Activated CD4-positive, alpha-beta T cell treated with anti-CD3 and anti-CD28 coated beads for 48 hours (primary cell): ENCODE measurements around the gene CRY1.
"Not testable (repeated sequence)": the region's sequence is repeated elsewhere in the genome, so short reads cannot be mapped to it uniquely, and the experiment has no call there.

Experiments
- DNase-seq: peaks from one replicate; pipeline ENCODE4 v3.0.0-alpha.2; 2020

Gene CRY1

DNA sequence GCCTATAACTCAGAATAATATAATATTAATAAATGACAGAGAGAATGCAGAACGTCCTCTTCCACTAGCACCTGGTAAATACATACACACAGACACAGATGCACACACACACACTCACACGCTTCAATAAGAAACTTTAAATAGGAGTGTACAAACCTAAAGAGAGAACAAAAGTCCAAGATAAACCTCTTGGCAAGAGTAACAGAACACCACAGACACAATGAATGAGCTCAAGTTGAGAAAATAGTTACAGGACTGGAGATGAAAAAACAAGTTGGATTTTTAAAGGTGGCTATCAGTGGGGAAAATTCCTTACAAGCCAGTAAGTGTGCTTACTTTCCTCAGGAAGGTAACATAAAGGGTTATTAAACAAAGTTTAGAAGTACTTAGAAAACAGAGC, 35.2 kb downstream of the CRY1 start:
- DNase-seq, result no peak

DNA sequence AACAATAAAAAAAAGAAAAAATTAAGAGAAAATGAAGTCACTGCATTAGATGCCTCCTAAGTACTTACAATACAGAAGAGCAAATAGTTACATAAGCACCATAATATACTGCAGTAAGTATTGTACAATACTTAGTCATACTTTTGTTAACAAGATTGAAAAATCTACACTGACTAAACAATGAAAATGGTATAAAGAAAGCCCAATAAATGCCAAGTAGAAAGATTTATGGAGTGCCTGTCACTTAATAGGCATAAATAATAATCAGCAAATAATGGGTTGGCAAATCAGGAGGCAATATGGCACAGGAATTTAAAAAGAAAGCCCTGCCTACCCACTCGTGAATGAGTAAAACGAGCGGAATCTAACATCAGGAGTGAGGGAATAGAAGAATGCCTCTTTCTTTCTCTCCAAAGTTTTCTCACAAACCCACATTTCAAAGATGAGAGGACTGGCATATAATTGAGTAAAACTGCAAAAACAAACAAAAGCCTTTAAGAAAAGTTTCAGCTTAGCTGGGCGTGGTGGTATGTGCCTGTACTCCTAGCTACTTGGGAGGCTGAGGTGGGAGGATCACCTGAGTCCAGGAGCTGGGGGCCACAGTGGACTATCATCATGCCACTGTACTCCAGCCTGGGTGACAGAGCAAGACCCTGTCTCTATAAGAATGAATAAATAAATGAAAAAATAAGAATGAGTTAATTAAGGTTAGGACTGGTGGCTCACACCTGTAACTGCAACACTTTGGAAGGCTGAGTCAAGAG, 36.1 kb downstream of the CRY1 start:
- DNase-seq, result no peak

DNA sequence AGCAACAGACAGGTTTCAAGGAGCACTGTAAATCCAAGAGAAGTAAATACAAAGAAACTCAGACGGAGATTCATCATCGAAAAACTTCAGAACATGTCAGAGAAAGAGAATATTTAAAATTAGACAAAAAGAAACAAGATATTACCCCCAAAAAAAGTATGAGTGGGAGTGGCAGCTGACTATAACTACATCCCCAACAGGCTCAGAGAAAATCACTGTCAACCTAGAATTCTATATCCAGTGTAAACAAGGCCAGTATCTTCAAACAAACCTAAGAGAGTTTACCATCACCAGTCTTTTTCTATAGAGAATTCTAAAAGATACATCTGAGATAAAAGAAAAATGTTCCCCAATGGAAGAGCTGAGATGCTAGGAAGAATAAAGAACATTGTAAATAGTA, 39.6 kb downstream of the CRY1 start:
- no peak for DNase-seq

DNA sequence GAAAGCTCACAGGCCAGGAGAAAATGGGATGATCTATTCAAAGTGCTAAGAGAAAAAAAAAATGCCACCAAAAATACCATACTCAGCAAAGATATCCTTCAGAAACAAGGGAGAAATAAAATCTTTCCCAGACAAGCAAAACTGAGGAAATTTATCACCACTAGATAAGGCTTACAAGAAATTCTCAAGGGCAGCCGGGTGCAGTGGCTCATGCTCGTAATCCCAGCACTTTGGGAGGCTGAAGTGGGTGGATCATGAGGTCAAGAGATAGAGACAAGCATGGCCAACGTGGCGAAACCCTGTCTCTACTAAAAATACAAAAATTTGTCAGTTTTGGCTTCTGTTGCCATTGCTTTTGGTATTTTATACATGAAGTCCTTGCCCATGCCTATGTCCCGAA, 48.2 kb downstream of the CRY1 start:
- DNase-seq, result no peak

- no peak for DNase-seq
Measured at GRCh38 chr12:107042801-107043200, 50.5 kb downstream of the CRY1 start.

GRCh38 chr12:107035733-107036132, 57.6 kb downstream of the CRY1 start:
- no peak for DNase-seq

GRCh38 chr12:107033758-107034739, 59.3 kb downstream of the CRY1 start:
- no peak for DNase-seq

GRCh38 chr12:107032266-107032665, 61.1 kb downstream of the CRY1 start:
- DNase-seq, result no peak

GRCh38 chr12:107031061-107031460, 62.3 kb downstream of the CRY1 start:
- no peak for DNase-seq

GRCh38 chr12:107029081-107029480, 64.3 kb downstream of the CRY1 start:
- no peak for DNase-seq

- DNase-seq, result no peak
Measured at GRCh38 chr12:107027636-107028053, 65.7 kb downstream of the CRY1 start.

GRCh38 chr12:107026806-107027635, 66.3 kb downstream of the CRY1 start:
- no peak for DNase-seq

- not testable (repeated sequence) for DNase-seq
Measured at GRCh38 chr12:107026356-107026755, 67.0 kb downstream of the CRY1 start.

GRCh38 chr12:107025671-107026070, 67.7 kb downstream of the CRY1 start:
- no peak for DNase-seq

DNA sequence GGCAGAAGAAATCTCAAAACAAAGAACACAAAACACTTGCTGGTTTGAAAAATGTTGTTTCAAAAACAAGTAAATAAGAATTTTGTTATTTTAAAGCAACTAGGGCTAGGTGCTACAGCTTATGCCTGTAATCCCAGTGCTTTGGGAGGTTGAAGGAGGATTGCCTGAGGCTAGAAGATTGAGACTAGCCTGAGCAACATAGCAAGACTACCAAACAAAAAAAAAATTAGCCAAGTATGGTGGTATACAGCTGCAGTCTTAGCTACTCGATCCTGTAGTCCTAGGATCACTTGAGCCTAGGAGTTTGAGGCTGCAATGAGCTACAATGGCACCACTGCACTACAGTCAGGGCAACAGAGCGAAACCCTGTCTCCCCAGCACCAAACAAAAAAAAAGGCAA, 73.8 kb downstream of the CRY1 start:
- DNase-seq, result no peak

DNA sequence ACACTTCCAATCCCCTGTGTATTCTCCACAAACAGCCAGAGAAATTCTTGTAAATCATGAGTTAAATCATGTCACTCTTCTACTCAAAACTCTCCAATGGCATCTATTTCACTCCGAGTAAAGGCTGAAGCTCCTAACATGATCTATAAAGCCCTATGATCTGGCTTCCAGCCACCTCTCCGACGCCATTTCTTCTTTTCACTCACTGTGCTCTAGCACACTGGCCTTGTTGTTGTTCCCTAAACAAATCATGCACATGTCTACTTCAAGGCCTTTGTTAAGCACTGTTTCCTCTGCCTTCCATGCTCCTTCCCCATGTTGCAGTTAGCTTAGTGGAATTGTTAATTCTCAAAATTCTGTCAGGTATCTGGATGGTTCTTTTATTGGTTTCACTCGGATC, 76.3 kb downstream of the CRY1 start:
- DNase-seq, result no peak

- no peak for DNase-seq
Measured at GRCh38 chr12:107014055-107014454, 79.3 kb downstream of the CRY1 start.

- DNase-seq, result no peak
Measured at GRCh38 chr12:107012736-107013425, 80.5 kb downstream of the CRY1 start.

DNA sequence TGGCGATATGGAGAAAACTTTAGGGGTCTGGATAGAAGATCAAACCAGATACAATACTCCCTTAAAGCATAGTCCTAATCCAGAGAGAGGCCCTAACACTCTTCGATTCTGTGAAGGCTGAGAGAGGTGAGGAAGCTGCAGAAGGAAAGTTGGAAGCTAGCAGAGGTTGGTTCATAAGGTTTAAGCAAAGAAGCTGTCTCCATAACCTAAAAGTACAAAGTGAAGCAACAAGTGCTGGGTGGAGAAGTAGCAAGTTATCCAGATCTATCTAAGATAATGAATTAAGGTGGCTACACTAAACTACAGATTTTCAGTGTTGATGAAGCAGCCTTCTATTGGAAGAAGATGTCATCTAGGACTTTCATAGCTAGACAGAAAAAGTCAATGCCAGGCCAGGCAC, 81.8 kb downstream of the CRY1 start:
- no peak for DNase-seq

DNA sequence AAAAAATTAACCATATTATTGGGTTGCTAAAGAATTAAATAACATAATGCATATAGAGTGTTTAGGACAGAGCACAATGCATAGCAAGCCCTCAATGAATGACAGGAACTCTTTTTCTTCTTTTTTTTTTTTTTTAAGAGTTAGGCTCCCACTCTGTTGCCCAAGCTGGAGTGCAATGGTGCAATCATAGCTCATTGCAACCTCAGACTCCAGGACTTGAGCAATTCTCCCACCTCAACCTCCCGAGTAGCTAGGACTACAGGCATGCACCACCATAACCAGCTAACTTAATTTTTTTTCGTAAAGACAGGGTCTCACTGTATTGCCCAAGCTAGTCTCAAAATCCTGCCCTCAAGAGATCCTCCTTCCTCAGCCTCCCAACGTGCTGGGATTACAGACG, 85.9 kb downstream of the CRY1 start:
- DNase-seq, result no peak

DNA sequence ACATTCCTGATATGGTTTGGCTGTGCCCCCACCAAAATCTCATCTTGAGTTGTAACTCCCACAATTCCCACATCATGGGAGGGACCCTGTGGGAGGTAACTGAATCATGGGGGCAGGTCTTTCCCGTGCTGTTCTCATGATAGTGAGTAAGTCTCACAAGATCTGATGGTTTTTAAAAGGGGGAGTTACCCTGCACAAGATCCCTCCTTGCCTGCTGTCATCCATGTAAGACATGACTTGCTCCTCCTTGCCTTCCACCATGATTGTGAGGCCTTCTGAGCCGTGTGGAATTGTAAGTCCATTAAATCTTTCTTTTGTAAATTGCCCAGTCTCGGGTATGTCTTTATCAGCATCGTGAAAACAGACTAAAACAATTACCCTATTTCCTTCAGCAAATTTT, 90.7 kb downstream of the CRY1 start:
- not testable (repeated sequence) for DNase-seq

DNA sequence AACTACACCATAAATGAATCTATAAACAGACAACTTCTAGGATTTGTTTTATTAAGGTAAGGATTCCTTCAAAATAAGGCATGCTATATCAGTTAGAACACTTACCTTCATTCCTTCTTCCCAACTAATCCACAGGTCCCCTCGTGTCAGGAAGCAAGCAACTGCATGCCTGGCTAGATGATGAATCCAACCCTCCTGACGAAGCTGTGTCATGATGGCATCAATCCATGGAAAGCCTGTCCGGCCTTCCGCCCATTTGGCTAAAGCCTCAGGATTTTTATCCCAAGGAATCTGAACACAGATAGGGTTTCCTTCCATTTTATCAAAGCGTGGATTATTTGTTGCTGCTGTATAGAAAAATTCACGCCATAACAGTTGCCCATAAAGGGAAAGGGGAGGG, 93.9 kb downstream of the CRY1 start:
- DNase-seq, result no peak
